ENCODE results near the gene CMC2. TPM values are rescaled to one million over a fixed set of nuclear protein-coding genes. Genes with fewer than 3 reads are reported as not detected.

CMC2 gene
- total and polyA plus RNA-seq, 2 of the 13 experiments (the other 11 are each of a cell fraction or from before 2014, with no cell fraction given), result 116 to 129 TPM

DNA sequence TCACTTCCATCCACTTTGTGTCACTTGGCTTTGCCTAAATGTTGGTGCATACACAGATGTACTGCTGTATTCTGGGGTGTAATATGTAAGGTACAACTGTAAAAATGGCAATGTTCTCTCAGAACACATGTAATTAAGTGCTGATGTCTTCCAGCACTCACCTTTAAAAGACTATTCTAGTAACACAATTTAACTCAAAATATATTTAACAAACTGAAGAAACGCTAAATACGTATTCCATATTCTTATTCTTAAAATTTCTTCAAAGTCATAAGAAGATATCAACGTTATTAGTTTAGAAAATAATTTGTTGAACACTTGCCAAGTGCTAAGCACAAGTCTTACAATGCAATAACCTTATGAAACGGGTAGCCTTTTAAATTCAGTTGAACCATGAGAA, 3.6 kb downstream of the CMC2 start (continued):
- TF ChIP-seq SNAI1 (CRISPR knock-in tag; IDR thresholded peaks at IDR 0.05; ENCODE audit: borderline replicate concordance), result no peak
- TF ChIP-seq FOXK1 (CRISPR knock-in tag; IDR thresholded peaks at IDR 0.05; ENCODE audit: borderline replicate concordance, low read depth), result no peak
- no peak for TF ChIP-seq PCBP1 (IDR thresholded peaks at IDR 0.05; ENCODE audit: borderline replicate concordance, low read depth, low read length)
- TF ChIP-seq FOXP1 (IDR thresholded peaks at IDR 0.05), result no peak
- no peak for TF ChIP-seq FOXP1 (CRISPR knock-in tag; IDR thresholded peaks at IDR 0.05)

DNA sequence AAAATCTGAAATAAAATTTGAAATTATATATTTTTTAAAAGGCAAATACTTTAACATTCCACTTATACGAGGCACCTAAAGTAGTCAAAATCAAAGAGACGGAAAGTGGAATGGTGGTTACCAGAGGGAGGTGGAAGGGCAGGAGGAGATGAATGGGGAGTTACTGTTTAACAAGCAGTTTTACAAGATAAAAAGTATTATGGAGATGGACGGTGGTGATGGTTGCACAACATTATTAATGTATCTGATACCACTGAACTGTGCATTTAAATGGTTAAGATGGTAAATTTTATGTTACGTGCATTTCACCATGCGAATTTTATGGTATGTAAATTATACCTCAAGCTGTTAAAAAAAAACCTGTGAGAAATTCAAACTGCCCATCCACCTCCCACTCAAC, 5.4 kb downstream of the CMC2 start:
- no peak overlapping the region for H3K27ac ChIP-seq (ENCODE audit: extremely low read length, insufficient read depth, low read length)
- DNase-seq (ENCODE audit: low spot score) (no peak), ATAC-seq (no peak), FAIRE-seq (no peak)
- TF ChIP-seq PITX1 (CRISPR knock-in tag; IDR thresholded peaks at IDR 0.05), result no peak
- TF ChIP-seq ZNF747 (CRISPR knock-in tag; IDR thresholded peaks at IDR 0.05; ENCODE audit: borderline replicate concordance), result no peak
- TF ChIP-seq ZNF547 (CRISPR knock-in tag; IDR thresholded peaks at IDR 0.05), result no peak
- 0 out of 2 replicates have a peak, but pooled peaks have one; percentile 26 for TF ChIP-seq CEBPB (IDR thresholded peaks at IDR 0.05; ENCODE audit: borderline replicate concordance, low read depth, low read length)
- H4K20me1 ChIP-seq (ENCODE audit: insufficient read depth, low read length), result peaks cover 17% of the 10 kb centered on the region
- H3K79me2 ChIP-seq (ENCODE audit: insufficient read depth, low read length), result peaks cover 98% of the 10 kb centered on the region
- H3K9me3 ChIP-seq (ENCODE audit: low read length), result no peaks in the 10 kb centered on the region; the same call in 1 of the 2 replicates
- H3K9ac ChIP-seq (ENCODE audit: insufficient read depth, low read depth, low read length), result no peak overlapping the region
- H2AFZ ChIP-seq (ENCODE audit: low read length), result no peak overlapping the region
- 79% methylated on average over 5 of the region's 5 CpGs for WGBS (ENCODE audit: low lambda C conversion rate)
- H3K4me3 ChIP-seq (replicated peaks in 1 of 3; ENCODE audit: insufficient read depth in 1 of 3, low read depth in 2 of 3, low read length in 3 of 3), result no peak overlapping the region
- CTCF ChIA-PET (ENCODE audit: low intra/inter-chr PET ratio, low total read pairs), result no interaction called here
- peaks cover 72% of the 10 kb centered on the region for H3K4me1 ChIP-seq (ENCODE audit: insufficient read depth, low read length)
- no peaks in the 10 kb centered on the region; a peak in 1 of 5 replicates for H3K27me3 ChIP-seq (ENCODE audit: control insufficient read depth in 1 of 2, insufficient read depth in 2 of 2, low read length in 2 of 2)
- H3K4me2 ChIP-seq (ENCODE audit: low read depth, low read length), result no peak overlapping the region
- no peaks in the 10 kb centered on the region for H3K36me3 ChIP-seq (replicated peaks in 1 of 2; ENCODE audit: control insufficient read depth in 1 of 2, insufficient read depth in 2 of 2, low read length in 2 of 2)
- in situ Hi-C loops (cut with HindIII; ENCODE audit: extremely low pct_ligation_motif_present, low pct_unique_long_range_greater_than_20kb), result no loop called here
- intact Hi-C loops (cut with micrococcal nuclease; ENCODE audit: unreplicated experiment), result no loop called here
- POLR2A ChIA-PET, result no interaction called here
- BruUV-seq (replicated peaks), result no TSS peak

DNA sequence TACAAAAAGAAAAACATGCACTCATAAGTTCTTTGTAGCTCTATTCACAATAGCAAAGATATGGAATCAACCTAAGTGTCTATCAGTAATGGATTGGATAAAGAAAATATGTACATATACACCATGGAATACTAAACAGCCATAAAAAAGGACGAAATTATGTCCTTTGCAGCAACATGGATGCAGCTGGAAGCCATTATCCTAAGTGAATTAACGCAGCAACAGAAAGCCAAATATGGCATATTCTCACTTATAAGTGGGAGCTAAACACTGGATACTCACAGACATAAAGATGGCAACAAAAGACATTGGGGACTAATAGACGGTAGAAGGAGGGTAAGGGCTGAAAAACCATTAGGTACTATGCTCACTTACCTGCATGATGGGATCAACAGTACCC, 5.8 kb downstream of the CMC2 start:
- intact Hi-C loops (cut with micrococcal nuclease; ENCODE audit: unreplicated experiment) (no loop called here), in situ Hi-C loops (cut with HindIII; ENCODE audit: extremely low pct_ligation_motif_present, low pct_unique_long_range_greater_than_20kb) (no loop called here)
- Histone ChIP-seq H3K9me3 (ENCODE audit: low read length) (no peaks in the 10 kb centered on the region; the same call in 1 of the 2 replicates), H3K79me2 (ENCODE audit: insufficient read depth, low read length) (peaks cover 98% of the 10 kb centered on the region), H3K9ac (ENCODE audit: insufficient read depth, low read depth, low read length) (no peak overlapping the region), H3K36me3 (replicated peaks in 1 of 2; ENCODE audit: control insufficient read depth in 1 of 2, insufficient read depth in 2 of 2, low read length in 2 of 2) (no peaks in the 10 kb centered on the region), H3K27ac (ENCODE audit: extremely low read length, insufficient read depth, low read length) (no peak overlapping the region), H2AFZ (ENCODE audit: low read length) (no peak overlapping the region), H3K4me2 (ENCODE audit: low read depth, low read length) (no peak overlapping the region), H3K4me3 (replicated peaks in 1 of 3; ENCODE audit: insufficient read depth in 1 of 3, low read depth in 2 of 3, low read length in 3 of 3) (no peak overlapping the region), H4K20me1 (ENCODE audit: insufficient read depth, low read length) (peaks cover 12% of the 10 kb centered on the region), H3K27me3 (ENCODE audit: control insufficient read depth in 1 of 2, insufficient read depth in 2 of 2, low read length in 2 of 2) (no peaks in the 10 kb centered on the region; a peak in 1 of 5 replicates), H3K4me1 (ENCODE audit: insufficient read depth, low read length) (peaks cover 72% of the 10 kb centered on the region)
- no TSS peak for BruUV-seq (replicated peaks)
- WGBS (ENCODE audit: low lambda C conversion rate), result 96% methylated on average over 3 of the region's 3 CpGs
- FAIRE-seq (no peak), ATAC-seq (no peak), DNase-seq (ENCODE audit: low spot score) (no peak)
- CTCF ChIA-PET (ENCODE audit: low intra/inter-chr PET ratio, low total read pairs), result no interaction called here
- TF ChIP-seq RCOR2 (CRISPR knock-in tag; IDR thresholded peaks at IDR 0.05), result peak; percentile 43; the same call in 1 of the 2 replicates
- TF ChIP-seq, protein P1, sequence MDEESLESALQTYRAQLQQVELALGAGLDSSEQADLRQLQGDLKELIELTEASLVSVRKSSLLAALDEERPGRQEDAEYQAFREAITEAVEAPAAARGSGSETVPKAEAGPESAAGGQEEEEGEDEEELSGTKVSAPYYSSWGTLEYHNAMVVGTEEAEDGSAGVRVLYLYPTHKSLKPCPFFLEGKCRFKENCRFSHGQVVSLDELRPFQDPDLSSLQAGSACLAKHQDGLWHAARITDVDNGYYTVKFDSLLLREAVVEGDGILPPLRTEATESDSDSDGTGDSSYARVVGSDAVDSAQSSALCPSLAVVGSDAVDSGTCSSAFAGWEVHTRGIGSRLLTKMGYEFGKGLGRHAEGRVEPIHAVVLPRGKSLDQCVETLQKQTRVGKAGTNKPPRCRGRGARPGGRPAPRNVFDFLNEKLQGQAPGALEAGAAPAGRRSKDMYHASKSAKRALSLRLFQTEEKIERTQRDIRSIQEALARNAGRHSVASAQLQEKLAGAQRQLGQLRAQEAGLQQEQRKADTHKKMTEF (CRISPR knock-in tag; IDR thresholded peaks at IDR 0.05), result no peak
- TF ChIP-seq SP5 (CRISPR knock-in tag; IDR thresholded peaks at IDR 0.05; ENCODE audit: borderline replicate concordance, low read depth), result no peak
- POLR2A ChIA-PET, result no interaction called here
